GM10266 (cell line): ENCODE measurements around the gene PTPN6.

Experiments used
- DNase-seq: peaks from one replicate; pipeline ENCODE4 v3.0.0; 2012; ENCODE audit errors: extremely low spot score
- TF ChIP-seq, protein P1 (sequence below): IDR thresholded peaks from 2 replicates; pipeline ENCODE4 v1.5.1; 2012; ENCODE audit warnings: mild to moderate bottlenecking, low read depth; ENCODE audit not compliant: control insufficient read depth, insufficient read depth; ENCODE audit errors: missing control alignments

Gene PTPN6

DNA sequence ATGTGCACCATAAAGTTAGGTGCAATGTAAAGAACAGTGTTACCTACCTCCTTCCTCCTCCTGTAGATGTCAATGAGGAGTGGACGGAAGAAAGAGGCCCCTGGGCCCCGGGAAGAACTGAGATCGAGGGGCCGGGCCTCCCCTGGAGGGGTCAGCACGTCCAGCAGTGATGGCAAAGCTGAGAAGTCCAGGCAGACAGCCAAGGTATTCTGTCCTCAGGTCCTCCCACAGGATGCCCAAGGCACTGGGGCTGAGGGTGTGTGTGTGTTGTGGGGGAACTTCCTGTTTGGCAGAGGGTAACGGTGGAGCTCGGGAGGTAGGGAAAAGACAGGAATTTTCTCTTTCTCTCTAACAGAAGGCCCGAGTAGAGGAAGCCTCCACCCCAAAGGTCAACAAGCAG is 17.0 kb upstream of the PTPN6 start:
- no peak for DNase-seq
- TF ChIP-seq, protein P1, sequence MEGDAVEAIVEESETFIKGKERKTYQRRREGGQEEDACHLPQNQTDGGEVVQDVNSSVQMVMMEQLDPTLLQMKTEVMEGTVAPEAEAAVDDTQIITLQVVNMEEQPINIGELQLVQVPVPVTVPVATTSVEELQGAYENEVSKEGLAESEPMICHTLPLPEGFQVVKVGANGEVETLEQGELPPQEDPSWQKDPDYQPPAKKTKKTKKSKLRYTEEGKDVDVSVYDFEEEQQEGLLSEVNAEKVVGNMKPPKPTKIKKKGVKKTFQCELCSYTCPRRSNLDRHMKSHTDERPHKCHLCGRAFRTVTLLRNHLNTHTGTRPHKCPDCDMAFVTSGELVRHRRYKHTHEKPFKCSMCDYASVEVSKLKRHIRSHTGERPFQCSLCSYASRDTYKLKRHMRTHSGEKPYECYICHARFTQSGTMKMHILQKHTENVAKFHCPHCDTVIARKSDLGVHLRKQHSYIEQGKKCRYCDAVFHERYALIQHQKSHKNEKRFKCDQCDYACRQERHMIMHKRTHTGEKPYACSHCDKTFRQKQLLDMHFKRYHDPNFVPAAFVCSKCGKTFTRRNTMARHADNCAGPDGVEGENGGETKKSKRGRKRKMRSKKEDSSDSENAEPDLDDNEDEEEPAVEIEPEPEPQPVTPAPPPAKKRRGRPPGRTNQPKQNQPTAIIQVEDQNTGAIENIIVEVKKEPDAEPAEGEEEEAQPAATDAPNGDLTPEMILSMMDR = no peak

DNA sequence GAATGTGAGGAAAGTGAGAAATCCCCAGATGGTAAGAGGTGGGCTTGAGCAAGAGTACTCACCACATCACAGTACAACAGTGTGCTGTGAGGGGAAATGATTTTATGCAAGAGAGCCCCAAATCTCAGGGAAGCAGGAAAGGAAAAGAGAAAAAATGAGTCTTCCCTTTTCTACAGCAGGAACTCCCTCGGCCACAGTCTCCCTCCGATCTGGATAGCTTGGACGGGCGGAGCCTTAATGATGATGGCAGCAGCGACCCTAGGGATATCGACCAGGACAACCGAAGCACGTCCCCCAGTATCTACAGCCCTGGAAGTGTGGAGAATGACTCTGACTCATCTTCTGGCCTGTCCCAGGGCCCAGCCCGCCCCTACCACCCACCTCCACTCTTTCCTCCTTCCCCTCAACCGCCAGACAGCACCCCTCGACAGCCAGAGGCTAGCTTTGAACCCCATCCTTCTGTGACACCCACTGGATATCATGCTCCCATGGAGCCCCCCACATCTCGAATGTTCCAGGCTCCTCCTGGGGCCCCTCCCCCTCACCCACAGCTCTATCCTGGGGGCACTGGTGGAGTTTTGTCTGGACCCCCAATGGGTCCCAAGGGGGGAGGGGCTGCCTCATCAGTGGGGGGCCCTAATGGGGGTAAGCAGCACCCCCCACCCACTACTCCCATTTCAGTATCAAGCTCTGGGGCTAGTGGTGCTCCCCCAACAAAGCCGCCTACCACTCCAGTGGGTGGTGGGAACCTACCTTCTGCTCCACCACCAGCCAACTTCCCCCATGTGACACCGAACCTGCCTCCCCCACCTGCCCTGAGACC is 15.6 kb upstream of the PTPN6 start:
- no peak for DNase-seq
- TF ChIP-seq, protein P1 = no peak

DNA sequence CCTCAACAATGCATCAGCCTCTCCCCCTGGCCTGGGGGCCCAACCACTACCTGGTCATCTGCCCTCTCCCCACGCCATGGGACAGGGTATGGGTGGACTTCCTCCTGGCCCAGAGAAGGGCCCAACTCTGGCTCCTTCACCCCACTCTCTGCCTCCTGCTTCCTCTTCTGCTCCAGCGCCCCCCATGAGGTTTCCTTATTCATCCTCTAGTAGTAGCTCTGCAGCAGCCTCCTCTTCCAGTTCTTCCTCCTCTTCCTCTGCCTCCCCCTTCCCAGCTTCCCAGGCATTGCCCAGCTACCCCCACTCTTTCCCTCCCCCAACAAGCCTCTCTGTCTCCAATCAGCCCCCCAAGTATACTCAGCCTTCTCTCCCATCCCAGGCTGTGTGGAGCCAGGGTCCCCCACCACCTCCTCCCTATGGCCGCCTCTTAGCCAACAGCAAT is 14.9 kb upstream of the PTPN6 start:
- TF ChIP-seq, protein P1 = no peak
- DNase-seq = no peak

DNA sequence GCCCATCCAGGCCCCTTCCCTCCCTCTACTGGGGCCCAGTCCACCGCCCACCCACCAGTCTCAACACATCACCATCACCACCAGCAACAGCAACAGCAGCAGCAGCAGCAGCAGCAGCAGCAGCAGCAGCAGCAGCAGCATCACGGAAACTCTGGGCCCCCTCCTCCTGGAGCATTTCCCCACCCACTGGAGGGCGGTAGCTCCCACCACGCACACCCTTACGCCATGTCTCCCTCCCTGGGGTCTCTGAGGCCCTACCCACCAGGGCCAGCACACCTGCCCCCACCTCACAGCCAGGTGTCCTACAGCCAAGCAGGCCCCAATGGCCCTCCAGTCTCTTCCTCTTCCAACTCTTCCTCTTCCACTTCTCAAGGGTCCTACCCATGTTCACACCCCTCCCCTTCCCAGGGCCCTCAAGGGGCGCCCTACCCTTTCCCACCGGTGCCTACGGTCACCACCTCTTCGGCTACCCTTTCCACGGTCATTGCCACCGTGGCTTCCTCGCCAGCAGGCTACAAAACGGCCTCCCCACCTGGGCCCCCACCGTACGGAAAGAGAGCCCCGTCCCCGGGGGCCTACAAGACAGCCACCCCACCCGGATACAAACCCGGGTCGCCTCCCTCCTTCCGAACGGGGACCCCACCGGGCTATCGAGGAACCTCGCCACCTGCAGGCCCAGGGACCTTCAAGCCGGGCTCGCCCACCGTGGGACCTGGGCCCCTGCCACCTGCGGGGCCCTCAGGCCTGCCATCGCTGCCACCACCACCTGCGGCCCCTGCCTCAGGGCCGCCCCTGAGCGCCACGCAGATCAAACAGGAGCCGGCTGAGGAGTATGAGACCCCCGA is 14.3 kb upstream of the PTPN6 start:
- TF ChIP-seq, protein P1 = no peak
- peak; percentile 67 for DNase-seq

DNA sequence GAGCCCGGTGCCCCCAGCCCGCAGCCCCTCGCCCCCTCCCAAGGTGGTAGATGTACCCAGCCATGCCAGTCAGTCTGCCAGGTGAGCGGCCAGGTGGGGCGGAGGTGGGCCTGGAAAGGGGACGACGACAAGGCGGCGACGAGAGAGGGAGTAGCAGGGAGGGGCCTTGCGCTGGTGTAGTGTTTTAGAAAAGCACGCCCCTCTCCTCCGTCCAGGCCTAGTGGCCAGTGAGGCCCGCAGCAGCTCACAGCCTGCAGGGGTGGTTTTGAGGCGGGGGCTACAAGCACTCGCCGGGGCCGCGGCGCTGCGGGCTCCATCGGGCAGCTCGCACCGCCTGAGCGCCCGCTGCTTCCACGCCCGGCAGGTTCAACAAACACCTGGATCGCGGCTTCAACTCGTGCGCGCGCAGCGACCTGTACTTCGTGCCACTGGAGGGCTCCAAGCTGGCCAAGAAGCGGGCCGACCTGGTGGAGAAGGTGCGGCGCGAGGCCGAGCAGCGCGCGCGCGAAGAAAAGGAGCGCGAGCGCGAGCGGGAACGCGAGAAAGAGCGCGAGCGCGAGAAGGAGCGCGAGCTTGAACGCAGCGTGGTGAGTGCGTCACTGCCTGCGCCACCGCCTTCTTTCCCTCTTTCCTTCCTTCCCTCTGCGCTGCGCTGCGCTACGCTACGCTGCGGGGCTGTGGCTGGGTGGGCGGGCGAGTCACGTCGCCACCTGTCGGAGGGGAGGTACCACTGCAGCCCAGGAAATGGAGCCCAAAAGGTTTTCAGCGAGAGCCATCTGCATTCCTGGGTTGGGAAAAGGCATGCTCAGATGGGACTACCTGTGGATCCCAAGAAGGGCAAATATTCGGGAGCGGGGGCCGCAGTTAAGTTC is 13.4 kb upstream of the PTPN6 start:
- DNase-seq = peak; percentile 85
- TF ChIP-seq, protein P1 = peak; percentile 99

DNA sequence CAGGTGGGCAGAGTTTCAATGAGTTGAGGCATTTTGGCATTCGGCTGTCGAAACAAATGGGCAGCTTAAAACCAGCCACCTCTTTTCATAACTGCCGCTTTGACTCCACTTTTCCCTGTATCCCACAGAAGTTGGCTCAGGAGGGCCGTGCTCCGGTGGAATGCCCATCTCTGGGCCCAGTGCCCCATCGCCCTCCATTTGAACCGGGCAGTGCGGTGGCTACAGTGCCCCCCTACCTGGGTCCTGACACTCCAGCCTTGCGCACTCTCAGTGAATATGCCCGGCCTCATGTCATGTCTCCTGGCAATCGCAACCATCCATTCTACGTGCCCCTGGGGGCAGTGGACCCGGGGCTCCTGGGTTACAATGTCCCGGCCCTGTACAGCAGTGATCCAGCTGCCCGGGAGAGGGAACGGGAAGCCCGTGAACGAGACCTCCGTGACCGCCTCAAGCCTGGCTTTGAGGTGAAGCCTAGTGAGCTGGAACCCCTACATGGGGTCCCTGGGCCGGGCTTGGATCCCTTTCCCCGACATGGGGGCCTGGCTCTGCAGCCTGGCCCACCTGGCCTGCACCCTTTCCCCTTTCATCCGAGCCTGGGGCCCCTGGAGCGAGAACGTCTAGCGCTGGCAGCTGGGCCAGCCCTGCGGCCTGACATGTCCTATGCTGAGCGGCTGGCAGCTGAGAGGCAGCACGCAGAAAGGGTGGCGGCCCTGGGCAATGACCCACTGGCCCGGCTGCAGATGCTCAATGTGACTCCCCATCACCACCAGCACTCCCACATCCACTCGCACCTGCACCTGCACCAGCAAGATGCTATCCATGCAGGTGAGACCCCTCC is 12.6 kb upstream of the PTPN6 start:
- DNase-seq = no peak
- TF ChIP-seq, protein P1 = no peak
